Spleen (tissue), 11 donors: Measurements from ENCODE around the gene GPHB5. TPM values are rescaled to one million over a fixed set of nuclear protein-coding genes. Genes with fewer than 3 reads are reported as not detected.
"Not testable (repeated sequence)": the region's sequence is repeated elsewhere in the genome, so short reads cannot be mapped to it uniquely, and the experiment has no call there.

Source experiments
- DNase-seq: peaks from one replicate; pipeline ENCODE4 v3.0.0-alpha.2; 2020
- H3K27ac ChIP-seq, 8 donors: fragments of 200-600 bp; sonication (generic) in 7 of 8; 1 replicate in 4 of 8; 2 replicates in 4 of 8; pipeline versions ENCODE4 v1.5.0 to v1.8.0; 2016 to 2021; ENCODE audit warnings: inconsistent platforms in 4 of 8, mild to moderate bottlenecking in 4 of 8, moderate library complexity in 1 of 8
- H3K27me3 ChIP-seq, 7 donors: fragments of 200-600 bp; sonication (generic) in 6 of 7; replicated peaks in 1 of 7; 1 replicate in 4 of 7; 2 replicates in 3 of 7; pipeline versions ENCODE4 v1.5.0 to v1.8.0; 2016 to 2021; ENCODE audit warnings: inconsistent platforms in 3 of 7, mild to moderate bottlenecking in 1 of 7
- H3K36me3 ChIP-seq, 6 donors: fragments of 200-600 bp; sonication (generic) in 5 of 6; 1 replicate in 4 of 6; 2 replicates in 2 of 6; pipeline versions ENCODE4 v1.5.0 to v1.8.0; 2016 to 2021; ENCODE audit warnings: inconsistent platforms in 2 of 6
- H3K4me1 ChIP-seq, 6 donors: fragments of 200-600 bp; sonication (generic) in 5 of 6; 1 replicate in 3 of 6; 2 replicates in 3 of 6; pipeline versions ENCODE4 v1.5.0 to v1.8.0; 2016 to 2021; ENCODE audit warnings: inconsistent platforms in 3 of 6
- H3K4me3 ChIP-seq, 8 donors: fragments of 200-600 bp; sonication (generic) in 7 of 8; 1 replicate in 4 of 8; 2 replicates in 4 of 8; pipeline versions ENCODE4 v1.5.0 to v1.8.0; 2016 to 2021; ENCODE audit warnings: inconsistent platforms in 4 of 8, mild to moderate bottlenecking in 4 of 8, moderate library complexity in 2 of 8
- H3K9me3 ChIP-seq, 8 donors: fragments of 200-600 bp; sonication (generic) in 7 of 8; 1 replicate in 4 of 8; 2 replicates in 4 of 8; pipeline versions ENCODE4 v1.5.0 to v1.8.0; 2016 to 2021; ENCODE audit warnings: inconsistent platforms in 4 of 8
- CTCF ChIP-seq, 11 experiments: fragments of 200-600 bp in 7 of 11; fragments of 450-650 bp in 4 of 11; sonication (generic) in 4 of 11; IDR thresholded peaks in 8 of 11; conservative IDR thresholded peaks in 3 of 11; 1 replicate in 7 of 11; 2 replicates in 4 of 11; pipeline versions ENCODE4 v1.4.0 to v1.8.0; 2016 to 2021; ENCODE audit warnings: antibody characterized with exemption in 11 of 11, inconsistent platforms in 4 of 11, mild to moderate bottlenecking in 1 of 11
- POLR2A ChIP-seq, 3 donors: fragments of 450-650 bp; IDR thresholded peaks; one replicate each; pipeline ENCODE4 v1.5.1; 2017; ENCODE audit warnings: antibody characterized with exemption in 3 of 3, mild to moderate bottlenecking in 1 of 3
- POLR2AphosphoS5 ChIP-seq, 3 donors: sonication (generic); formaldehyde crosslinking; IDR thresholded peaks; one replicate each; pipeline ENCODE4 v1.5.1; 2017; ENCODE audit warnings: antibody characterized with exemption in 3 of 3
- WGBS, 5 donors: extraction: QIAGEN DNeasy Blood & Tissue Kit in 3 of 5; methylation state at CpG; one replicate each; pipeline versions ENCODE4 v1.1.5 to v1.1.7; 2013 to 2018; 5-methylcytosine and 5-hydroxymethylcytosine counted together
- intact Hi-C: fragments of 100-400 bp; cut with DNase I; formaldehyde crosslinking; loops from one replicate; pipeline ENCODE4 v1.15.0; 2023; ENCODE audit warnings: low total_unique reads
- polyA plus RNA-seq, 3 donors: library from polyadenylated mRNA; stranded (reverse); fragments of 200-250 nt; gene quantifications; one replicate each; pipeline ENCODE4 v1.2.1, GENCODE V29; 2013
- total RNA-seq, 7 donors: library from RNA; depleted of rRNA in 3 of 7; stranded (reverse); fragments of >200 nt in 3 of 7; fragmentation: NEBNext Ultra II Directional in 4 of 7; extraction: Animal tissue kit (Norgen Biotek cat#: 25700) in 4 of 7; gene quantifications; one replicate each; pipeline versions ENCODE4 v1.1.0 to v1.2.1, GENCODE V29; 2016 to 2021
- donor health status: healthy with polysubstance abuse.
- donor health status: DM: no; HTN: no; CAD: no; lungs with moderate emphysema.
- donor health status: DM: no; HTN: no; CAD: no.
- donor health status: Bipolar disorder and iron deficiency.
- donor health status: healthy.
- donor health status: DM: no; HTN: no; CAD: no.
- donor health status: DM: yes; HTN: yes; CAD: no.

Gene GPHB5
- total and polyA plus RNA-seq, 10 donors = not detected

GRCh38 chr14:63322472-63322871, 3.7 kb upstream of the GPHB5 start:
- no peaks in the 10 kb centered on the region for H3K9me3 ChIP-seq
- intact Hi-C loops = no loop called here
- H3K27me3 ChIP-seq = no peaks in the 10 kb centered on the region
- H3K4me3 ChIP-seq = no peak overlapping the region
- 79 to 94% (median 91%) methylated on average over 1 of the region's 1 CpG for WGBS, 5 donors
- DNase-seq = no peak
- no peaks in the 10 kb centered on the region for H3K36me3 ChIP-seq
- TF ChIP-seq POLR2AphosphoS5 (IDR thresholded peaks at IDR 0.05) (no peak), CTCF (IDR thresholded peaks at IDR 0.05 in 8 of 11, conservative IDR thresholded peaks at IDR 0.05 in 3 of 11) (no peak), POLR2A (IDR thresholded peaks at IDR 0.05) (no peak)
- H3K27ac ChIP-seq = no peak overlapping the region
- no peaks in the 10 kb centered on the region for H3K4me1 ChIP-seq

- Histone ChIP-seq H3K36me3 (no peaks in the 10 kb centered on the region), H3K4me1 (no peaks in the 10 kb centered on the region), H3K27me3 (peaks cover 0 to 4% (median 0%) of the 10 kb centered on the region in 7 donors), H3K9me3 (no peaks in the 10 kb centered on the region), H3K4me3 (no peak overlapping the region), H3K27ac (no peak overlapping the region)
- 57 to 65% (median 62%) methylated on average over 7 of the region's 7 CpGs for WGBS, 5 donors
- intact Hi-C loops = no loop called here
- DNase-seq = no peak
- TF ChIP-seq POLR2AphosphoS5 (IDR thresholded peaks at IDR 0.05) = no peak
- peak in 5 of 11 experiments; percentile 23 to 33 (median 30) for TF ChIP-seq CTCF (IDR thresholded peaks at IDR 0.05 in 8 of 11, conservative IDR thresholded peaks at IDR 0.05 in 3 of 11)
These were observed 9.9 kb downstream of the GPHB5 start for GRCh38 chr14:63308723-63309317.

GRCh38 chr14:63304429-63304828, 14.3 kb downstream of the GPHB5 start:
- intact Hi-C loops, DNase-seq, H3K36me3 ChIP-seq, H3K9me3 ChIP-seq, H3K4me3 ChIP-seq, H3K4me1 ChIP-seq, H3K27ac ChIP-seq: not testable (repeated sequence)
- H3K27me3 ChIP-seq = peaks cover 0 to 21% (median 0%) of the 10 kb centered on the region in 7 donors
- 80 to 92% (median 85%) methylated on average over 5 of the region's 5 CpGs for WGBS, 5 donors

GRCh38 chr14:63301891-63302534, 16.7 kb downstream of the GPHB5 start:
- TF ChIP-seq CTCF (IDR thresholded peaks at IDR 0.05 in 8 of 11, conservative IDR thresholded peaks at IDR 0.05 in 3 of 11) = no peak

More at GRCh38 chr14:63301891-63302534, 16.7 kb downstream of the GPHB5 start:
- no peaks in the 10 kb centered on the region for H3K36me3 ChIP-seq
- H3K27ac ChIP-seq = no peak overlapping the region
- no peak for DNase-seq
- H3K9me3 ChIP-seq = no peaks in the 10 kb centered on the region
- no peaks in the 10 kb centered on the region for H3K4me1 ChIP-seq
- intact Hi-C loops = no loop called here
- no peak overlapping the region for H3K4me3 ChIP-seq
- WGBS, 5 donors = 77 to 92% (median 79%) methylated on average over 10 of the region's 10 CpGs
- H3K27me3 ChIP-seq = peaks cover 0 to 21% (median 0%) of the 10 kb centered on the region in 7 donors
